ENCODE data around the gene UTS2R.

Gene UTS2R

GRCh38 chr17:82400206-82400605 is 28.6 kb downstream of the UTS2R start:
- Histone ChIP-seq H3K4me3 (IDR thresholded peaks at IDR 0.05; ENCODE audit: insufficient read depth, low read depth, low read length) (no peak overlapping the region), H2AFZ (ENCODE audit: low read depth) (no peak overlapping the region), H3K36me3 (ENCODE audit: insufficient read depth) (no peaks in the 10 kb centered on the region), H4K20me1 (ENCODE audit: insufficient read depth) (no peaks in the 10 kb centered on the region), H3K27ac (peak overlapping the region; percentile 84), H3K4me1 (ENCODE audit: low read depth, poor library complexity, severe bottlenecking) (peaks cover 63% of the 10 kb centered on the region), H3K9ac (no peak overlapping the region), H3K79me2 (ENCODE audit: insufficient read depth, low read depth) (no peaks in the 10 kb centered on the region), H3K4me2 (peak overlapping the region; percentile 84), H3K27me3 (ENCODE audit: insufficient read depth, low read depth) (no peaks in the 10 kb centered on the region)
- TF ChIP-seq CTCF (conservative IDR thresholded peaks at IDR 0.05; ENCODE audit: low read depth, low read length) = no peak

- Histone ChIP-seq H2AFZ (ENCODE audit: low read depth) (peak overlapping the region; percentile 45; the same call in 1 of the 2 replicates), H3K9ac (peak overlapping the region; percentile 50; the same call in 1 of the 2 replicates), H3K27me3 (ENCODE audit: insufficient read depth, low read depth) (no peaks in the 10 kb centered on the region), H4K20me1 (ENCODE audit: insufficient read depth) (no peaks in the 10 kb centered on the region), H3K79me2 (ENCODE audit: insufficient read depth, low read depth) (no peaks in the 10 kb centered on the region), H3K4me1 (ENCODE audit: low read depth, poor library complexity, severe bottlenecking) (peaks cover 69% of the 10 kb centered on the region), H3K4me3 (IDR thresholded peaks at IDR 0.05; ENCODE audit: insufficient read depth, low read depth, low read length) (no peak overlapping the region), H3K4me2 (peak overlapping the region; percentile 84), H3K36me3 (ENCODE audit: insufficient read depth) (no peaks in the 10 kb centered on the region), H3K27ac (peak overlapping the region; percentile 84)
- no peak for TF ChIP-seq CTCF (conservative IDR thresholded peaks at IDR 0.05; ENCODE audit: low read depth, low read length)
Observed at GRCh38 chr17:82400830-82401229, 29.3 kb downstream of the UTS2R start.

GRCh38 chr17:82402865-82403264 is 31.3 kb downstream of the UTS2R start:
- no peaks in the 10 kb centered on the region for H3K36me3 ChIP-seq (ENCODE audit: insufficient read depth)
- H3K4me1 ChIP-seq (ENCODE audit: low read depth, poor library complexity, severe bottlenecking) = peaks cover 72% of the 10 kb centered on the region
- no peaks in the 10 kb centered on the region for H3K79me2 ChIP-seq (ENCODE audit: insufficient read depth, low read depth)
- peak overlapping the region; percentile 7; the same call in 1 of the 2 replicates for H3K9ac ChIP-seq
- no peaks in the 10 kb centered on the region for H3K27me3 ChIP-seq (ENCODE audit: insufficient read depth, low read depth)
- peak overlapping the region; percentile 84 for H3K4me2 ChIP-seq
- no peak overlapping the region for H3K4me3 ChIP-seq (IDR thresholded peaks at IDR 0.05; ENCODE audit: insufficient read depth, low read depth, low read length)
- H4K20me1 ChIP-seq (ENCODE audit: insufficient read depth) = no peaks in the 10 kb centered on the region
- H3K27ac ChIP-seq = peak overlapping the region; percentile 84
- TF ChIP-seq CTCF (conservative IDR thresholded peaks at IDR 0.05; ENCODE audit: low read depth, low read length) = no peak
- no peak overlapping the region for H2AFZ ChIP-seq (ENCODE audit: low read depth)

- H4K20me1 ChIP-seq (ENCODE audit: insufficient read depth) = no peaks in the 10 kb centered on the region
- no peak overlapping the region for H3K4me3 ChIP-seq (IDR thresholded peaks at IDR 0.05; ENCODE audit: insufficient read depth, low read depth, low read length)
- peak overlapping the region; percentile 7; the same call in 1 of the 2 replicates for H3K9ac ChIP-seq
- H3K4me1 ChIP-seq (ENCODE audit: low read depth, poor library complexity, severe bottlenecking) = peaks cover 72% of the 10 kb centered on the region
- H3K79me2 ChIP-seq (ENCODE audit: insufficient read depth, low read depth) = no peaks in the 10 kb centered on the region
- H3K27me3 ChIP-seq (ENCODE audit: insufficient read depth, low read depth) = no peaks in the 10 kb centered on the region
- peak overlapping the region; percentile 84 for H3K27ac ChIP-seq
- no peak overlapping the region for H2AFZ ChIP-seq (ENCODE audit: low read depth)
- TF ChIP-seq CTCF (conservative IDR thresholded peaks at IDR 0.05; ENCODE audit: low read depth, low read length) = no peak
- peak overlapping the region; percentile 84 for H3K4me2 ChIP-seq
- no peaks in the 10 kb centered on the region for H3K36me3 ChIP-seq (ENCODE audit: insufficient read depth)
Observed at GRCh38 chr17:82403662-82404660, 32.4 kb downstream of the UTS2R start.

Measured in KMS-11 (cell line).